Embryonic facial prominence (tissue), 1 donor: ENCODE measurements around the gene CAPN8.
"Not testable (repeated sequence)": the region's sequence is repeated elsewhere in the genome, so short reads cannot be mapped to it uniquely, and the experiment has no call there.

ENCODE experiments used
- DNase-seq: peaks from one replicate; pipeline ENCODE4 v3.0.0-alpha.2; 2016; ENCODE audit errors: extremely low spot score

Gene CAPN8

DNA sequence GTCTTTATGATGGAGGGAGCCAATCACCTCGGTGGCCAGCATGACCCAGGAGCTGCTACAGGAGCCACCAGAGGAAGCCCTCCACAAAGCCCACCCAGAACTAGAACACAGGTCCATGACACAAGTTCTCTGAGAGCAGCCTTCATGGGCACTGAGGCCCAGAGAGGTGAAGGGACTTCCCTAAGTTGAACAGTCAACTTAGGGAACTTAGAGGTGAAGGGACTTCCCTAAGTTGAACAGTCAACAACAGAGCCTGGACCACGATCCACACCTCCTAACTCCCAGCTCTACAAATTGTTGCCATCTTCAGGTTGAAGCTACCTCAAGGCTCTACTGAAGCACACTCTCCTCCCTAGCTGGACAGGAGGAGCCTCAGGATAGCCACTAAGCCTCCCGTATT is 139.5 kb downstream of the CAPN8 start:
- no peak for DNase-seq

GRCh38 chr1:223525546-223525945 is 140.0 kb downstream of the CAPN8 start:
- DNase-seq, result no peak

GRCh38 chr1:223524930-223525451 is 140.5 kb downstream of the CAPN8 start:
- DNase-seq, result no peak

DNA sequence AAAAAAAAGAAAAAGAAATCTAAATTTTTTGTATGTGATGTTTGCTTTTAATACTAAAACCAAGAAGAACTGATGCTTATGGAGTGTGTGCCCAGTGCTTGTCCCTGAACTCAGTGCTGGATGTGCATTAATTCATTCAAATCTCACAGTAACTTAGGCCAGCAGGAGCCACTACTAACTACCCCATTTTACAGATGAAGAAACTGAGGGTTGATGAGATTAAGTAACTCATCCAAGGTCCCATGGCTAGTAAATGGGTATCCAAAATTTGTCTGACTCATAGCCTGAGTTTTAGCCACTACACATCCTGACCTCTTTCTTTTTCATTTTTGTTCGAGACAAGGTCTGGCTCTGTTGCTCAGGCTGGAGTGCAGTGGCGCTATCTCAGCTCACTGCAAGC is 144.4 kb downstream of the CAPN8 start:
- DNase-seq, result no peak

DNA sequence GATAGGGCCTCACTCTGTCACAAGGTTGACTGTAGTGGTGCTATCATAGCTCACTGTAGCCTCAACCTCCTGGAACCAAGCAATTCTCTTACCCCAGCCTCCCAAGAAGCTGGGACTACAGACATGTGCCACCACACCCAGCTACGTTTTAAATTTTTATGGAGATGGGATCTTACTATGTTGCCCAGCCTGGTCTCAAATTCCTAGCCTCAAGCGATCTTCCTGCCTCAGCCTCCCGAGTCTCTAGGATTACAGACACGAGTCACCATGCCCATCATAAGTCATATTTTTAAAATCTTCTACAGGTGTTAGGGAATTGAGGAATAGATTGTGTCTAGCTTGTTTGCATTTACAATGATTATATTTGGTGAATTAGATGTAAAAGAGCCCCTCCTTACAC is 145.3 kb downstream of the CAPN8 start:
- no peak for DNase-seq

DNA sequence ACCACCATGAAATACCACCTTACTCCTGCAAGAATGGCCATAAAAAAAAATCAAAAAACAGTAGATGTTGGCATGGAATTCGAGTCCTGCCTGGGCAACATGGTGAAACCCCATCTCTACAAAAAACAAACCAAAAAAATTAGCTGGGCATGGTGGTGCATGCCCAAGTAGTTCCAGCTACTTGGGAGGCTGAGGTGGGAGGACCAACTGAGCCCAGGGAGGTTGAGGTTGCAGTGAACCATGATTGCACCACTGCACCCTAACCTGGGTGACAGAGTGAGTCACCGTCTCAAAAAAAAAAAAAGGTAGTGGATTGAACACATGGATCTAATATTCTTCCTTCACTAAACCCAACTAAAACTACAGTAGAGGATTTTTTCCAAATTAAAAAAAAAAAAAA is 146.4 kb downstream of the CAPN8 start:
- no peak for DNase-seq

- DNase-seq, result not testable (repeated sequence)
Measured at GRCh38 chr1:223518553-223518952, 146.9 kb downstream of the CAPN8 start.

- no peak for DNase-seq
Measured at GRCh38 chr1:223515926-223516325, 149.6 kb downstream of the CAPN8 start.

GRCh38 chr1:223515421-223515820 is 150.1 kb downstream of the CAPN8 start:
- no peak for DNase-seq

- no peak for DNase-seq
Measured at GRCh38 chr1:223514644-223515043, 150.9 kb downstream of the CAPN8 start.

GRCh38 chr1:223513309-223513708 is 152.2 kb downstream of the CAPN8 start:
- DNase-seq, result no peak

- DNase-seq, result no peak
Measured at GRCh38 chr1:223512057-223512456, 153.4 kb downstream of the CAPN8 start.

- no peak for DNase-seq
Measured at GRCh38 chr1:223508796-223509195, 156.7 kb downstream of the CAPN8 start.

GRCh38 chr1:223504741-223505140 is 160.8 kb downstream of the CAPN8 start:
- DNase-seq, result no peak

- DNase-seq, result no peak
Measured at GRCh38 chr1:223503348-223503747, 162.2 kb downstream of the CAPN8 start.

DNA sequence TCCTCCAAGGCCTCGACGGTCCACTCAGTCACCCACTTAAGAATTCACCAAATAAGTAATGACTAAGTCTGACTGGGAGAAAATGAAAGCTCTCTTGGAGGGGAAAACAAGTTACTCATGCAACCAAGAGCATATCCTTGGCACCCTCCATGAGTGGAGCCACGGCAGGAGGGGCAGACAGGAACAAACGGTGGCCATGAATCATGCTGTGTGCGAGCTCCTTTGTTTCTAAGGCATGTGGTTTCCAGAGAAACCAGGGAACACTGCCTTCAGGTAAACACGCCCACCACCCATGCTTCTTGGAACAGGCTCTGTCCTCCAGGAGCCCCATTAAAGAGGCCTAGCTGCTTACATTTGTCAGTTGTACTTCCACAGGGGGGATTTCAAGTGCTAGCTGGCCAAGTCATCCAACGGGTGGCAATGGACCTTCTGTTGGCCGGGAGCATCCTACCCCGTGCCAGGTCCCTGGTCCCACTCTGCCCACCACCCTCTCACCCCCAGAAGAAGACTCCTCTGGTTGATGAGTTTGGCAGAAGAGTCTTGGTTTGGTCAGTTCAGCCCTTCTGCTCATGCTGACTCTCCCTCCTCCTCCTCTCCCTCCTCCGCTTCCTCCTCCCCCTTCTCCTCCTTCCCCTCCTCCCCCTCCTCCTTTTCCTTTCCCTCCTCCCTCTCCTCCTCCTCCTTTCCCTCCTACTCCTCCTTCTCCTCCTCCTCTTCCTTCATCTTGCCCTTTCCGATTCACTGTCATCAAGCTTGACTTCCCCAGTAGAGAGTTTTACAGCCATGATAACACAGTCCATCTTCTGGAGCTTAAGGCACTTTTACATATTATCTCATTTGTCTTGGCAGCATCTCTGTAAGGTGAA is 164.7 kb downstream of the CAPN8 start:
- no peak for DNase-seq

DNA sequence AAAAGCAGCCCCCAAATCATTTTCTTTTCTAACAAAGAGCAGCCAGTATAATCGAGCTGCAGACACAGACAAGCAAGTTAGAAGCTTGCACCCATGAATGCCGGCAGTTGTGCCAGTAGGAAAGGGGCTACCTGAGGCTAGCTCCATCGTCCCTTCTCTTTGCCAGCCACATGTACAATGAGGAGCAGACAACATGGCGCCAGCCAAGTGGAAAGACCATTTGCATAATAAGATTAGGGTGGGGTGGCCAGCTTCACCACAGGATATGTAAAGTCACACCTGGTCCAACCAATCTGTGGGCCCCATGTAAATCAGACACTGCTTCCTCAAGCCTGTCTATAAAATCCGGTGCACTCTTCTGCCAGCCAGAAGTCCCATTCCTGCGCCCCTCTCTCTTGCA is 168.6 kb downstream of the CAPN8 start:
- no peak for DNase-seq

DNA sequence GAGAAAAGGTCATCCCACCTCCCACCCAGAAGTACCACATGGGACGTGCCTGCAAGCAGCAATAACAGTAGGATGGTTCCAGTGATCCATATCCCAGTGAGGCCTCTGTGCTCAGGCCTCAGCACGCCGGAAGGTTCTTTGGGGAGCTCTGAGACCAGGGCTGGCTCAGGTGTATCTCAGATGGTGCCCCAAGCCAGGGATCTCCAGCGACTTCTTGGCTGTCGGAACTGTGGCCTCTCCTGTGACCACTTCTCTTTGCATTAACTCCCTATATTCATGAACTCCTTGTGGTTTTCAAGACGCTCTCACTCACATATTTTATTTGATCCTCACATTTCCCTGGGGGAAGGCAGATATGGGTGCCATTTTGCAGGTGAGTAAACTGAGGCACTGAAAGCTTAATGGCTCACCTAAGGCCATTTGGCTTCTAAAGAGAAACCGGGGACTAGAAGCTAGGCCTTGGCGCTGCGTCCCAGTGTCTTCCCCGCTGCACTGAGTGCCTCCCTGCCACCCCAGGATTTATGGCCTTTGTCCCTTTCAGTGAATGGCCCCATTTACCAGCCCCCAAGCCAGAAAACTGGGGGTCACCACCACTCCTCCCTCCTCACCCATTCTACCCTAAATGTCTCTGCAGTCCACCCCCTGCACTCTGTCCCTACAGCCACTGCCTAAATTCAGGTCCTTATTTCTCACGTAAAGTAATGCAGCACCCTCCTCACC is 170.4 kb downstream of the CAPN8 start:
- no peak for DNase-seq

DNA sequence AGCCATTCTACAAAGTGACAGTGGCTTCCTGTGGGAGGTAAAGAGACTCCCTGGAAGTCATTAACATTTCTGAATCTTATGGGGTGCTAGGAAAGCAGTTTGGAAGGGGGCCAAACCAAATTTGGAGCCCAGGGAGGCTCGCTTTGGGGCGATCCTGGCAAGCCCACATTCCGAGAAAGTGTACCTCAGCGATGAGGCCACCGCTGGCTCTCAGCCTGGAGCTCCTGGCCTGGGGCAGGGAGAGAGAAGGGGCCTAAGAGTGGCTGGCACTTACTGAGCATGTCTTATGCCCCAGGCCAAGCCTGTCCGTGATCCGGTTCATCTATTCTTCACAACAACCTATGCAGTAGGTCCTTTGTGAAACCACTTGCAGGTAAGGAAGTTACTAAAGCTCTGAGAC is 173.5 kb downstream of the CAPN8 start:
- no peak for DNase-seq
